ENCODE data around the gene ORMDL3.
"Not testable (repeated sequence)": the region's sequence is repeated elsewhere in the genome, so short reads cannot be mapped to it uniquely, and the experiment has no call there.

Gene ORMDL3

DNA sequence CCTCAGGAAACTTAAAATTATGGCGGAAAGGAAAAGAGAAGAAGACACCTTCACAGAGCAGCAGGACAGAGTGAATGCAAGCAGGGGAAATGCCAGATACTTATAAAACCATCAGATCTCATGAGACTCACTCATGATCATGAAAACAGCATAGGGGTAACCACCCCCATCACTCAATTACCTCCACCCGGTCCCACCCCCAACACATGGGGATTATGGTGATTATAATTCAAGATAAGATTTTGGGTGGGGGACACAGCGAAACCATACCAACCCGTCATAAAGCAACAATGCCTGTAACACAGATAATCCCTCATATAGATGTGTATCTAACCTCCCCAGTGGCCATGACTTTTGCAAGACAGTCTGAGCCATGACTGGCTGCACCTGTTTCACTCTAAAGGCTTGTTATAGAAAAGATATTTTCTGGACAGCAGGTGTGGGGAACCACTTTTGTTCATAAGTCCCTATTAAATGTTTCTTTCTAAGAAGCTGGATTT lies 28.4 kb upstream of the ORMDL3 start:
- Mint-ChIP-seq H3K9me3 (no peaks in the 10 kb centered on the region), H3K4me1 (peaks cover 13% of the 10 kb centered on the region), H3K36me3 (ENCODE audit: low read depth) (no peaks in the 10 kb centered on the region), H3K27ac (peak overlapping the region; percentile 16), H3K4me3 (no peak overlapping the region), H3K27me3 (no peaks in the 10 kb centered on the region)
- ATAC-seq (no peak), DNase-seq (no peak)

DNA sequence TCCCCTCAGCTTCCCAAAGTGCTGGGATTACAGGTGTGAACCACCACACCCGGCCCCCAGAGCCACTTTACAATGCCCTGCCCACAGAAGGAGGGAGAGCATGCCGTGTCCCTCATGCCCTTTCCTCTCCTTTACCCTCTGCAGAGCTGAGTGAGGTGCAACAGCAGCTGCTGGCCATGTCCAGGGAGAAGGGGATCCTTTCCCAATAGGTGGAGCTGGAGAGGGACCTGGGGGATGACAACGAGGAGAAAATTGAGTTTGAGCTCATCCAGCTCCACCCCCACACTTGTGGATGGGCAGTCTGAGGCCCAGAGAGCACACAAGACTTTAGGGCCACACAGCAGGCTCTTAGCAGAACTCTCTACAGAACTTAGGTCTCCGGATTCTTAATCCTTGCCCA lies 27.5 kb upstream of the ORMDL3 start:
- no peaks in the 10 kb centered on the region for H3K9me3 Mint-ChIP-seq
- DNase-seq (no peak), ATAC-seq (no peak)
- H3K27ac Mint-ChIP-seq, result no peak overlapping the region
- H3K4me1 Mint-ChIP-seq, result peaks cover 13% of the 10 kb centered on the region
- no peak overlapping the region for H3K4me3 Mint-ChIP-seq
- no peaks in the 10 kb centered on the region for H3K27me3 Mint-ChIP-seq
- no peaks in the 10 kb centered on the region for H3K36me3 Mint-ChIP-seq (ENCODE audit: low read depth)

DNA sequence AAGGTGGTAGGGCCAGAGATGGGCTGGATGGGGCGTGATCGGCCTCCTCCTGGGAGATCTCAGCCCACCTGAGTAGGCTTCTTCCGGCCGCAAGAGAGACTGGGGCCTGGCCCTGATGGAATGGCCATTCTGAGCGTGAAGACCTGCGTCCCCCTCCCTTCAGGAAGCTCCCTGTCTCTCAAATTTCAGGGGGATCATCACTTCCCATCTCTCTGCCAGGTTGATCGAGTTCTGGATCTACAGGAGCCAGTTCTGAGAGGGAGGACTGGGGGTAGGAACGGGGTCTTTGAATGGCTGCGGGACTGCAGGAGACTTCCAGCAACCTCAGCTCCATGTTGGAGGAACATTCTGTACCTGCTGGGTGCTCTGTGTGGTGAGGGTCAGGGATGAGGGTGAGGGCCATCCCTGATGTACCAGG lies 26.1 kb upstream of the ORMDL3 start:
- Mint-ChIP-seq H3K27ac (peak overlapping the region; percentile 64), H3K4me1 (peaks cover 18% of the 10 kb centered on the region), H3K27me3 (no peaks in the 10 kb centered on the region), H3K36me3 (ENCODE audit: low read depth) (no peaks in the 10 kb centered on the region), H3K4me3 (peak overlapping the region; percentile 71), H3K9me3 (no peaks in the 10 kb centered on the region)
- no peak for ATAC-seq
- DNase-seq, result no peak

DNA sequence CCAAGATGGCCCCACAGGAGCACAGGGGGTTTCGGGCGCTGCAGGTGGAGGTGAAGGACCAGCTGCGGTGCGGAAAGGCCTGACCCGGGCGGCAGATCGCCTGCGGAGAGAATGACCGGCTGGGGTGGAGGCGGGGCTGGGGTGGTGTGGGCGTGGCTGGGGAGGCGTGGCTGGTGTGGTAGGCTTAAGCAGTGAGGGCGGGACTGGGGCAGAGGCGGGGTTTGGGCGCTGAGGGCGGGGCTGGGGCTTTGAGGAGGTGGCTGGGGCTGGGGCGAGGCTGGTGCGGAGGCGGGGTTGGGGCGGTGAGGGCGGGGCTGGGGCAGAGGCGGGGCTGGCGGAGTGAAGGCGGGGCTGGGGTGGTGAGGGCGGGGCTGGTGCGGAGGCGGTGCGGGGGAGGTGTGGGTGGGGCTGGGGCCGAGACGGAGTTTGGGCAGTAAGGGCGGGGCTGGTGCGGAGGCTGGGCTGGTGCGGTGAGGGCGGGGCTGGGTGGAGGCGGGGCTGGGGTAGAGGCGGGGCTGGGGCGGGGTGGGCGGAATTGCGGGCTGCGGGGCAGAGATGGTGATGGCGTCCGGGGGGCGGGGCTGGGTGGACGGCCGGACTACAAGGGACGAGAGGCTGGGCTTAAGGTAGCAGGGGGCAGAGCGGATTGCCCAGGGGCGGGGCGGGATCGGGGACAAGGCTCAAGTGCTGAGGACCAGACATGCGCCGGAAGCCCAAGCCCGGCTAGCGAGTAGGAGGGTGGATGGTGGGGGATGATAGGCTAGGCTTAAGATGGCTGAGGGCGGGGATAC lies 25.5 kb upstream of the ORMDL3 start:
- H3K27ac Mint-ChIP-seq, result peak overlapping the region; percentile 64
- peak overlapping the region; percentile 71 for H3K4me3 Mint-ChIP-seq
- H3K9me3 Mint-ChIP-seq, result no peaks in the 10 kb centered on the region
- no peaks in the 10 kb centered on the region for H3K36me3 Mint-ChIP-seq (ENCODE audit: low read depth)
- peaks cover 22% of the 10 kb centered on the region for H3K4me1 Mint-ChIP-seq
- DNase-seq, result peak; percentile 93
- H3K27me3 Mint-ChIP-seq, result no peaks in the 10 kb centered on the region
- peak; percentile 82 for ATAC-seq

DNA sequence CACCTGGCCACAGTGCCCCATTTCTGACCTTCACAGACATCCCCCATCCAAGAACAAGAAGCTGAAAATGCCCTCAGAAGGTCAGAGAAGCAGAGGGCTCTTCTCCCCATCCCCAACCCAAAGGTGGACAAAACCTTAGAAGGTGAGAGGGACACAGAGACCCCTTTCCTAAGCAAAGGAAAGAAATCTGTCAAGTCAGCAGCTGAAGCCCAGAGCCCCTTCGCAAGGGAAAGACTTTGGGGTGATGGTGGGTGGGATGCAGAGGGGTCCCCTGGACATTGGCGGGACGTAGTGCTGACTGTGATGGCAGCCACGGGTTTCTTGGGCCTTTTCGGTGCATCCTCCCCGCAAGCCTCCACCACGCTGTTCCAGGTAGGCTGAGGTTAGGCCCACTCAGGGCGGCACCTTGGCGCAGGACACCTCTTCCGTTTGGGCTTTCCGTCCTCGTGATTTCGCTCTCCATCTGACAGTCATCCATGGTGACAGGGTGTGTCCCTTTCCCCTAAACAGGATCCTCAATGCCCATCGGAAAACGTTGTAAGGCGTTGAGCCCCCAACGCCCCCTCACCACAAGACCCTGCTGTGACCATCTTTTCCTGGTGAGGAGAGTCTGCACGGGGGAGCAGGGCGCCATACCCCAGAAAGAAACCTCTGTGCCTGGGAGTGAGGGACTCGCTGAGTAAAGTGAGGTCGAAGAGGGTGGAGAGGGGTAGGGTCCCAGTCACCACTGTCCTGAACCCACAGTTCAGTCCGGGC lies 24.7 kb upstream of the ORMDL3 start:
- Mint-ChIP-seq H3K27me3 (no peaks in the 10 kb centered on the region), H3K36me3 (ENCODE audit: low read depth) (no peaks in the 10 kb centered on the region), H3K27ac (peak overlapping the region; percentile 64), H3K4me1 (peaks cover 27% of the 10 kb centered on the region), H3K9me3 (no peaks in the 10 kb centered on the region), H3K4me3 (peak overlapping the region; percentile 64)
- ATAC-seq, result peak; percentile 14
- DNase-seq, result no peak

DNA sequence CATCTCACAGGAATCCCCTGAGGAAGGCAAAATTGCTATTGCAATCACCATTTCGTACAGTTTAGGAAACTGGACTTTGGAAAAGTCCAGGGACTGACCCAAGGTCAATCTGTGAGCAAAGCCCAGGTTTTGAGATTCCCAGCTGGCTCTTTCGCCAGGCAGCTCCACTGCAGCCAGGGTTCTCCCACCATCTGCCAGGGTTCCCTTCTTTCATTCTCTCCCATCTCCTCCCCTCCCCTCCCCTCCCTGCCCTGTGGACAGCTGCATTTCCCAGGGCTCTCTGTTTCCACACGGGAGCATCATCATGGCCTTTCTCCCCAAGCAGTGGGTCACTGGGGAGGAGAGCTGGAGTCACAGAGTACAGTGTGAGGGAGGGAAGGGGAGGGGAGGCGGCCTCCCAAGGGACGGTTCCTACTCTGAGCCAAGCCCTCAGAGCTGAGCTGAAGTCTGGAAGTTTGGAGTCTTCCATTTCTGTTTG lies 23.5 kb upstream of the ORMDL3 start:
- Mint-ChIP-seq H3K27ac (no peak overlapping the region), H3K4me1 (peaks cover 27% of the 10 kb centered on the region), H3K4me3 (no peak overlapping the region), H3K36me3 (ENCODE audit: low read depth) (no peaks in the 10 kb centered on the region), H3K27me3 (no peaks in the 10 kb centered on the region), H3K9me3 (no peaks in the 10 kb centered on the region)
- ATAC-seq, result no peak
- DNase-seq, result no peak

DNA sequence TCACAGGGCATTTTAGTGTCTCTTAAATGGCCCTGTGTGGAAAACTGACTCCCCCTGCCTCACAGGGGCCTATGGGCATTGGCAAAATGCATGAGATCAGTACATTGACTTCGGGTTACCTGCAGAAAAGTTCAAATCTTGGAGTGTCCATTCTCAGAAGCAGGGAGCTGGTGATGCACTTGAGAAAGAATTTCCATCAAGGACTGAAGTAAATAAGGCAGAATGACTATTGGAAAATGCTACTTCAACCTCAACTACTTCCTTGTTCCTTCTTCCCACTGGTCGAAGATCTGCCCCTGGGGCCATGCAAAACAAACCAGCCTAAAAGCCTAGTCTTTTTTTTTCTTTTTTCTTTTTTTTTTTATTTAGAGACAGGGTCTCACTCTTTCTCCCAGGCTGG lies 21.6 kb upstream of the ORMDL3 start:
- Mint-ChIP-seq H3K4me1 (peaks cover 27% of the 10 kb centered on the region), H3K4me3 (no peak overlapping the region), H3K9me3 (no peaks in the 10 kb centered on the region), H3K27ac (no peak overlapping the region), H3K27me3 (no peaks in the 10 kb centered on the region), H3K36me3 (ENCODE audit: low read depth) (no peaks in the 10 kb centered on the region)
- ATAC-seq (no peak), DNase-seq (no peak)

DNA sequence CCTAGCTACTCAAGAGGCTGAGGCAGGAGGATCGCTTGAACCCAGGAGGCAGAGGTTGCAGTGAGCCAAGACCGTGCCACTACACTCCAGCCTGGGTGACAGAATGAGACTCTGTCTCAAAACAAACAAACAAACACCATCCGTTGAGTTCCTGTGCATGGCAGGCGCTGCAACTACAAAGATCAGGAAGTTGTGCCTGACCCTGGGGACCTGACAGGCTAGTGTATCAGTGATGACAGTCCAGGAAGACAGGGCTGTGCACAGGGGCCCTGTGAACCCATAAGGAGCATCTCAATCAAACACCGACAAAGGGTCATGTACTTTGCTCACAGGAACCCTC lies 21.1 kb upstream of the ORMDL3 start:
- not testable (repeated sequence) for H3K9me3 Mint-ChIP-seq; DNase-seq; H3K27ac Mint-ChIP-seq; H3K4me3 Mint-ChIP-seq; H3K36me3 Mint-ChIP-seq (ENCODE audit: low read depth); ATAC-seq; H3K27me3 Mint-ChIP-seq
- H3K4me1 Mint-ChIP-seq, result peaks cover 25% of the 10 kb centered on the region

DNA sequence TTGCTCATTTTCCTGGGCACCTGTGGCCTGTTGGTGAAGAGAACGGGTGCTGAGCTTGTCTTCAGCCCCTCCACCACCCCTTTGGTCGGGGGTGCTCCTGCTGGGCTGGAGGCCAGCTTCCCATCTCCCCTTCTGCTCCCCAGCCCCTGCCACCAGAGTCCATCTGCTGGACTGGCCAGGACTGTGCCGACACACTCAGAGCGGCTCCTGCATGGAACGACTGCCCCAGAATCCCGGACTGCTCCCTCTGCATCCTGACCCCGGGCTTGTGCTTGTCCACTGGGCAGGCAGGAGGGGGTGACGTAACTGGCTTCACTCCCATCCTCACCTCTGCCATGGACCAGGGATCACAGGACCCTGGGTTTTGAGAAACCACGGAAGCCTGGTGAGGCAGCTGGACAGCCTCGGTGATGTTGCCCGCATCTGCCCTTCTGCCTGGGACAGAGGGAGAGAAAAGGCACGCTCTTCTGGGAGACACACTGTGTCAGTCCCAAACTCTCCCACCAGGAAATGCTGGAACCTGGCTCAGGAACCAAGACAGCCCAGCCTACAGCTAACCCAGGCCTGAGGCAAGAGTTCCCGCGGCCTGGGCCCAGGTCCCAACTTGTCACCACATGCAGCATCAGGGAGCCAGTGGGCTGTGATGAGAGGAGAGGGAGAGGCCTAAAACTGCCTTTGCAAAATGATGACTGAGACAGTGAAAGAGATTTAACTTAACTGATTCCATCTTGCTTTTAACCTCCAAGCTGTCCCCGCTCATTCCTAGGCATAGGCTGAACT lies 19.3 kb upstream of the ORMDL3 start:
- no peak for ATAC-seq

DNA sequence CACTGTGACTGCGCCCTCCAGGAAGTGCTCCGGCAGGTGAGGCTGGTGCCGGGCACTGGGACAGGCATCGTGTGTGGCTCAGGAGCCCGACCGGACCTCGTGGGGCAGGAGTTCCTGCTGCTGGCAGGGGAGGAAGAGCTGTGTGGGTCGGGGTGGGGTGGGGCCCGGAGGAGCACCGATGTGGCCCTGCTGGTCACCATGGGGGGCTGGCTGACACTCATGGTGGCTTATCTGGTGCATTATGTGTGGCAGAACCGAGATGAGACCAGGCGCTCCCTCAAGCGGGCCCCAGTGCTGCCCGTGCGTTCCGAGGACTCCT lies 17.0 kb upstream of the ORMDL3 start:
- Mint-ChIP-seq H3K27me3 (no peaks in the 10 kb centered on the region), H3K9me3 (no peaks in the 10 kb centered on the region), H3K4me1 (peaks cover 32% of the 10 kb centered on the region), H3K36me3 (ENCODE audit: low read depth) (no peaks in the 10 kb centered on the region), H3K4me3 (no peak overlapping the region), H3K27ac (no peak overlapping the region)
- ATAC-seq (no peak), DNase-seq (no peak)

More for the DNA sequence above, 19.3 kb upstream of the ORMDL3 start:
- Mint-ChIP-seq H3K9me3 (no peaks in the 10 kb centered on the region), H3K27me3 (no peaks in the 10 kb centered on the region), H3K27ac (no peak overlapping the region), H3K4me1 (peaks cover 21% of the 10 kb centered on the region), H3K4me3 (no peak overlapping the region), H3K36me3 (ENCODE audit: low read depth) (no peaks in the 10 kb centered on the region)
- DNase-seq, result no peak

DNA sequence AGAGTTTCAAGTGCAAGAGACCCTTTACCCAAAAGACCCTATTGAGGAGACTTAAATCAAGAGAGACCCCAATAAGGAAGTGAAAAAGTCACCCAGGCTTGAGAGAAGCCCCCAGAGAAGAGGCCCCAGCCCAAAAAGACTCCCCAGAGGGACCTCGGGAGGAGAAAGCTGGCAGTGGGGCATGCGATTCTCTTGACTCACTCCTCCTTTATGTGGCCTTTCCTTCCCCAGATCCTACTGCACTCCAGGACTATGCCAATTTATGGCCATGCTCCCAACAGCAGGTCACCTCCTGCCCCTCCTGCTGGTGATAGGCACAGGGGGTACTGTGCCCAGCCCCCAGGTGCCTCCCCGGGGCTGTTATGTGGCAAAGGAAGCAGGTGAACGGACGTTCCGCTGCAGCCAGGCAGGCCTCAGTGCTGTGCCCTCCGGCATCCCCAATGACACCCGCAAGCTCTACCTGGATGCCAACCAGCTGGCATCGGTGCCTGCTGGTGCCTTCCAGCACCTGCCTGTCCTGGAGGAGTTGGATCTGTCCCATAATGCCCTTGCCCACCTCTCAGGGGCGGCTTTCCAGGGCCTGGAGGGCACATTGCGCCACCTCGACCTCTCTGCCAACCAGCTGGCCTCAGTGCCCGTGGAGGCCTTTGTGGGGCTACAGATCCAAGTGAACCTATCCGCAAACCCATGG lies 16.4 kb upstream of the ORMDL3 start:
- no peak for ATAC-seq
- DNase-seq, result no peak
- Mint-ChIP-seq H3K27me3 (no peaks in the 10 kb centered on the region), H3K4me1 (peaks cover 32% of the 10 kb centered on the region), H3K4me3 (no peak overlapping the region), H3K9me3 (no peaks in the 10 kb centered on the region), H3K27ac (no peak overlapping the region), H3K36me3 (ENCODE audit: low read depth) (no peaks in the 10 kb centered on the region)

DNA sequence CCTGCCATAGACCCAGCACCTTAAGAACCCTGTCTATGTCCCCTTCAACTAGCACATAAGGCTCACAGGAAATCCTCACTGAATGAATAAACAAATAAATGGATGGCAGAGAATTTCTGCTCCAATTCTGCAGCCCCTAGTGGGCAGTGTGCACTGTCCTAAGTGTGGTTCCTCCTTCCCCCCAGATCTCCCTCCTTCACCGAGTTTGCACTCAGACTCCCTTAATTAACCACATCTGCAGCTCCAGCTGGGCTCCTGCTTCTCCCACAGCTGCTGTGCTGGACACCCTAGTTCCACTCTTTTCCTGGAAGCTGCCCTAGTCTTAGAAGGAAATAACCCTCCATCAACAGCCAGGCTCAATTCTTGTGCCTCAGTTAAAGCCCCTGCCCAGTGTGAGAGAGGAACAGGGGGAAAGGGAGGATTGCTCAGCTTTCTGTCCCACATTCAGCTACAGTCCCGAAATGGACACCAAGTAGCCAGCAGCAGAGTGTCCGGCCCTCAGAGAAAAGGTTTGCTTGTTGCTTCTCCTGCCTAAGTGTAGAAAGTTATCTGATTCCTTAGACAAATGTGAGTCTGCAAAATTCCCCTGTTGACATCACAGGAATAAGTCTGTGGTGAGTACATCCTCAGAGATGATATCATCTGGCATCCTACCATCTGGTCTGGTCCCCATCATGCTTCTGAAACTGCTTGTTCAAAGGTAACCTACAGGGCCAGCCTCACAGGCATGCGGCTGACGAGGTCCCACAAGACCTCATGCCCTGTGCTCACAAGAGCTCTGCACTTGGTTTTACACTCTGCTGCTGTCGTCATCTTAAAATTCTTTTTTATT lies 12.4 kb upstream of the ORMDL3 start:
- DNase-seq (peak; percentile 45), ATAC-seq (peak; percentile 97)
- no peaks in the 10 kb centered on the region for H3K27me3 Mint-ChIP-seq
- H3K4me1 Mint-ChIP-seq, result peaks cover 20% of the 10 kb centered on the region
- H3K27ac Mint-ChIP-seq, result peak overlapping the region; percentile 49
- H3K4me3 Mint-ChIP-seq, result no peak overlapping the region
- no peaks in the 10 kb centered on the region for H3K9me3 Mint-ChIP-seq
- H3K36me3 Mint-ChIP-seq (ENCODE audit: low read depth), result no peaks in the 10 kb centered on the region

DNA sequence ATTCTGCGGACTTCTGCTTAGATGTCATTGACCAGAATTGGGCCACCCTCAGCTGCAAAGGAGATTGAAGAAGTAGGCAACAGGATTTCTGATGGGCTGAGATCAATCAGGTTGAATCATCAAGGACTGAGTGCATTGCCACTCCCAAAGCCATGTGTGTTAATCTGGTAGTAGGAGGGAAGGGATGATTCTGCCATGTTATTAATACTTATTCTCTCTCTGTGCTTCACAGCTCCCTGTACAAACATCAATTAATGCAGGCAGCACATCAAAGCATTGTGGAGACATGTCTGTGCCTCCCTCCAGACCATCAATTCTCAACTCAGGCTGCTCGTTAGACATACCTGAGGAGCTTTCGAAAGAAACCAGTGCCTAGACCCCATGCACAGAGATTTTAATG lies 11.7 kb upstream of the ORMDL3 start:
- no peak for DNase-seq
- Mint-ChIP-seq H3K9me3 (no peaks in the 10 kb centered on the region), H3K36me3 (ENCODE audit: low read depth) (no peaks in the 10 kb centered on the region), H3K27ac (no peak overlapping the region), H3K4me1 (peaks cover 20% of the 10 kb centered on the region), H3K27me3 (no peaks in the 10 kb centered on the region), H3K4me3 (no peak overlapping the region)
- no peak for ATAC-seq
